ENCODE data around the gene CHRNG.
"Not testable (repeated sequence)": the region's sequence is repeated elsewhere in the genome, so short reads cannot be mapped to it uniquely, and the experiment has no call there.

Gene CHRNG

DNA sequence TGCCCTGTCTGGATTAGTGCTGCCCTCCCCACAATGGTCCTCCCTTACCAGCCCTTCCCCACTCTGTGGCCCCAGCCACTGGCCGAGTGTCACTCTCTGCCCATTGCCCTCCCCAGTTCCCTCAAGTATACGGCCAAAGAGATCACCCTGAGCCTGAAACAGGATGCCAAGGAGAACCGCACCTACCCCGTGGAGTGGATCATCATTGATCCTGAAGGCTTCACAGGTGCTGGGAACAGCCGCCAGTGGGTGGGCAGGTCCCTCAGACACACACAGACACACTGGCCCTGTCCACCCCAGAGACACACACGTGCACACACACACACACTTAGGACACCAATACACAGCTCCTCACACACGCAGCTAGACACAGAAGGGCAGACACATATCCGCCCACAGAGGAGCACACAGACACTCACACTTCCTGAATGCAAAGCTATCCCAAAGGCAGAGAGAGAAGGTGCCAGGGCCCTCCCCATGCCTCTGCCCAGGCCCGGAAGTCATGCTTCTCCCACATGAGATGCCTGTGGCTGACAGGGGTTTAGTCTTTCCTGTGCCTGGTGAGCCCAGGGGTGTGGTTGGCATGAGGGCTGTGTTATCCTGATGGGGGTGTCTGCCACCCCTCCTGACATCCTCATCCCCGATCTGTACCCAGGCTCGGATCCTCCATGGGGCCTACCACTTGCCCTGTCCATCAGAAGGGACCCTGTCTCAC, 10.6 kb upstream of the CHRNG start:
- no peak for DNase-seq

DNA sequence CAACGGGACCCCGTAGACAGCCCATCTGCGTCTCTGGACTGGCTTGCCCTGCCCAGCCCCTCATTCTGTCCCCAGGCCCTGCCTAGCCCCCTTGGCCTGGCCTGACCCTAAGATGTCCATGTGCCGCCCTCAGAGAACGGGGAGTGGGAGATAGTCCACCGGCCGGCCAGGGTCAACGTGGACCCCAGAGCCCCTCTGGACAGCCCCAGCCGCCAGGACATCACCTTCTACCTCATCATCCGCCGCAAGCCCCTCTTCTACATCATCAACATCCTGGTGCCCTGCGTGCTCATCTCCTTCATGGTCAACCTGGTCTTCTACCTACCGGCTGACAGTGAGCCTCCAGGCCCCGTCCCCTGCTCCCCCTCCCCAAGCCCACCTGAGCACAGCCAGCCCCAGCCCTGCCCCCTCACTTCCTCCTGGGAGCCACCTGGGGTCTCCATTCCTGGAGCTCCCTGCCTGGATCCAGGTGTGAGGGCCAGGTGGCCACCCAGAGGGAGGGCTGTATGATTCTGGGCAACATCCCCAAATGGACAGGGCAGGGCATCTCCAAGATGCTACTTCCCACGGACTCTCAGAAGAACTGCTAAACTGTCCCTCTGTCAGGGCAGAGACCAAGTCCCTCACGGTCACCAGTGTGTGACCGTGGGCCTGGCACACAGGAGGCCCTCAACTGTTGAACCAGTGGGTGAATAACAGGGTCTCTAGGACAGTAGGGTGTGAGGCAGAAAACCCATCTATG, 9.5 kb upstream of the CHRNG start:
- DNase-seq: no peak

DNA sequence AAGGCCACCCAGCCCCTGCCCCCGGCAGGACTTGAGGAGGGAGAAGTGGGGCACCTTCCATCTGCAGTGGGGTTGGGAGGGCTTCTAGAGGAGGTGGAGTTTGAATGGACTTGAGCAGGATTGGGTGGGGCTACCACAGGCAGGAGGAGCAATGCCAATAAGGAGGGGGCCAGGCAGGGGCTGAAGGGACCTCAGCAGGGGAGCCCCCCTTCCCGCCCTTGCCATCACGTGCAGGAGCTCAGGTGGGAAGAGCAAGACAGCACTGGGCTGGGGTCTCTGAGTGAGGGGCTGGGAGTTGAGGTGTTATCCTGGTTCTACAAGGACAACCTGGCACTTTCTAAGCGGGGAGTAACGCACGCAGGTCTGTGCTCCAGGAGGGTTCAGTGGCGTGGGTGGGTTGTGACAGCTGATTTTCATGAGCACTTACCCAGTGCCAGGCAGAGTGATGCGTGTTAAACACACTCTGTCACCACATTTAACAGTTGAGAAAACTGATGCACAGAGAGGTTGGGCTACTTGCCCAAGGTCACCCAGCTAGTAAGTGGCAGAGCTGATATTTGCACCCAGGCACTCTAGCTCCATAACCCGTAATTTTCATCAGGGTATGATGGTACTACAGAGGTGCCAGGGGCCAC, 8.7 kb upstream of the CHRNG start:
- no peak for DNase-seq

DNA sequence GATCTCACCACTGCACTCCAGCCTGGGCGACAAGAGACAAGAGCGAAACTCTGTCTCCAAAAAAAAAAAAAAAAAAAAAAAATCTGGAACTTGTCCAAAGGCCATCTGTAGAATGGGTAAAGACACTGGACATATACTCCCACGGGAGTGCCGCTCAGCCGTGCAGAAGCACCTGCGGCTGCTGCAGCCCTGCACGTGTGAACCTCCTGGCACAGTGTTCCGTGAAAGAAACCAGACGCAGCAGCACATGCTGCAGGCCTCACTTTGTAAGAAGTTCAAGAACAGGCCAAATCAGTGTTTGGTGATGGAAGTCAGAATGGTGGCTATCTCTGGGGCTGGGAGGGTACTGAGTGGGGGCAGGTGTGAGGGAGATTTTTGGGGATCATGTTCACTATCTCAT, 7.1 kb upstream of the CHRNG start:
- DNase-seq: no peak

DNA sequence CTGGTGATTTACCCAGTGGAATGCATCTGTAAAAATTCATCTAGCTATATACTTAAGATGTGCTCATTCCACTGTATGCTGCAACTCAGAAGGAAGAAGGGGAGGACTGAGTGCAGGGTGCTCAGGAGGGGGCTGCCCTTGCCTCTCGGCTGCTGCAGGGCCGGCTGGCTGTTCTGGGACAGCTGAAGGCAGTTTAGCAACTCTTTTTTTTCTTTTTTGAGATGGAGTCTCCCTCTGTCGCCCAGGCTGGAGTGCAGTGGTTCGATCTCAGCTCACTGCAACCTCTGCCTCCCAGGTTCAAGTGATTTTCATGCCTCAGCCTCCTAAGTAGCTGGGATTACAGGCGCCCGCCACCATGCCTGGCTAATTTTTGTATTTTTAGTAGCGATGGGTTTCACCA, 6.7 kb upstream of the CHRNG start:
- DNase-seq: not testable (repeated sequence)

DNA sequence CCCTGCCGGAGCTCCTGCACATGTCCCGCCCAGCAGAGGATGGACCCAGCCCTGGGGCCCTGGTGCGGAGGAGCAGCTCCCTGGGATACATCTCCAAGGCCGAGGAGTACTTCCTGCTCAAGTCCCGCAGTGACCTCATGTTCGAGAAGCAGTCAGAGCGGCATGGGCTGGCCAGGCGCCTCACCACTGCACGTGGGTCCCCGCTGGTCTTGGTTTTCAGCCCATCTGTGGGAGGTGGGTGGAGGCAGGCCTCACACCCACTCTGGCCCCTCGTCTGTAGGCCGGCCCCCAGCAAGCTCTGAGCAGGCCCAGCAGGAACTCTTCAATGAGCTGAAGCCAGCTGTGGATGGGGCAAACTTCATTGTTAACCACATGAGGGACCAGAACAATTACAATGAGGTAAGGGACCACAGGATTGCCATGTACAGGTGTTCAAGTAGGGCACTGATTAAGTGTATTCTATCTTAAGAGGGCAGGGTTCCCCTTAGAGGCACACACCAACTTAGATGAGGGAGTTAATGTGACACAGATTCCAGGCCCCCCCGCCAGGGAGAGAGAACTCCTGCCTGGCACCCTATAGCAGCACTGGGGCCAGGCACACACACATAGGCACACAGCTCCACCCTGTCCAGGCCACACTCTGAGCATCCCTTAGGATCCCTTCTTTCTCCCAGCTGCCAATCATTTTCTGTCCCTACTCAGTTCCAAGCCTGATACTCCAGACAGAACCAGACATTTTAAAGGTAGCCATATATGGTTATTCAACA, 5.4 kb upstream of the CHRNG start:
- no peak for DNase-seq

DNA sequence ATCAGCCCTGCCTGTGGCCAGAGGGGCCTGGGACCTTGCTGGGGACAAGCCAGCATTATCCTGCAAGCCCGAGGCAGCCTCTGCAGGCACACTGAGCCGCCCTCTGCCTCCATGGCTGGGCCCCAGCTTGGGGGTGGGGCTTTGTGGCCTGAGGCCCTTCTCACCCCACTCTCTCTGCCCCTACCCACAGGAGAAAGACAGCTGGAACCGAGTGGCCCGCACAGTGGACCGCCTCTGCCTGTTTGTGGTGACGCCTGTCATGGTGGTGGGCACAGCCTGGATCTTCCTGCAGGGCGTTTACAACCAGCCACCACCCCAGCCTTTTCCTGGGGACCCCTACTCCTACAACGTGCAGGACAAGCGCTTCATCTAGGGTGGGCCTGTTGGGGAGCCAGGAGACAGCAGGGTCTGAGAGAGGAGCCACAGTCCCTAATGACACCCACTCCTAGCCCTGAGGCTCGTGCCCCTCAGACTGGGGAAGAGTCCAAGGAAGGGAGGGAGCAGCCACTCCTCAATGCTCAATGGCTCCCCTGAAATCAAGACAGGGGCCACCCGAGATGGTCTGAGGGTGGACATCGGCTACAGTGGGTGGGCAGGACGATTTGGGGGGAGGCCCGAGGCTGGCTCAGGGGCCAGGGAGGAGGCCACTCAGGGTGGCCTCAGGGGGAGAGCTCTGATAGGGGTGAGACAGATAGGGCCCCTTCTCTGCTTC, 4.4 kb upstream of the CHRNG start:
- no peak for DNase-seq

DNA sequence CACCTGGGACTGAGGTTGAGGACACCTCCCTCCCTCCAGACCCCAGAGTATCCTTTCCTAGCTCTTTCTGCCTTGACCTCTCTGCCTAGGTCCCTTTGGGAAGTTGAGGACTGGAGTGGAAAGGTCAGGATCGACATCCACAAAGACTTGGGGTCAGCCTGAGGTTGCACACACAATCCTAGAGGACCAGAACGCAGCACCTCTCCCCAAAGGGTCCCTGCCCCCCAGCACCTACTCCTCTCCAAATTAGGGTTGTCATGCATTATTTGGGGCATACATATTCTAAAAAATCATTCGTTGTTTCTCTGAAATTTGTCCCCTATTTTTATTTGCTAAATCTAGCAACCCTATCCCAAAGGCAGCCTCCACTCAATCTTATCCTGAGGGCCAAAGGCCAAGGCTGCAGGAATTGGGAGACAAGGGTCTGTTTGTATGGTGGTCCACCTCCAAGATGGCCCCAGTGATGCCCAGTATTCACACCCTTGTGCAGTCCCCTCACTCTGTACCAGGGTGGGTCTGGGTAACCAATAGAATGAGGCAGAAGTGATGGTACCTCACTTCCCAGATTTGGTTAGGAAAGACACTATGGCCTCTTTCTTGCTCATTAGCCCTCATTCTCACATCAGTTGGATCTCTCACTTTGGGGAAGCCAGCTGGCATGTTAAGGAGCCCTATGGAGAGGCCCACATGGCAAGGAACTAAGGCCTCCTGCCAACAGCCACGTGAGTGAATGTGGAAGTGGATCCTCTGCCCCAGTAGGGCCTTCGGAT, 3.5 kb upstream of the CHRNG start:
- DNase-seq: no peak

DNA sequence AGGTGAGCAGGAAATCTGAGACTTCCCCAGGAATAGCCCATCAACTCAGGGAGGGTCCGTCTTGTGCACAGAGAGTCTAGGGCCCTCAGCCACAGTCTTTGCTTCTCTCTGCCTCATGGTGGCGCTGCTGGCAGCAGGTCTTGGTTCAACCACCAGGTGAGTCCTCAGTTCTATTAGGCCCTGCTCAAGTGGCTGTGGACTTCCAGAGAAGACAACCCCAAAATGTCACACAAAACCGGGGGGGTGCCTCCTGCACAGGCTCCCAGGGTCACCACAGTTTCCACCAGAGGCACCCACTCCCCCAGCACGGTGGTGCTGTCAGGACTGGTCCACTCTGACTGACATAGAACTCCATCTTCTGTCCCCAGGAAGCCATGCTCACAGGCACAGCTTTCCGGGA, 2.4 kb upstream of the CHRNG start:
- DNase-seq: no peak

DNA sequence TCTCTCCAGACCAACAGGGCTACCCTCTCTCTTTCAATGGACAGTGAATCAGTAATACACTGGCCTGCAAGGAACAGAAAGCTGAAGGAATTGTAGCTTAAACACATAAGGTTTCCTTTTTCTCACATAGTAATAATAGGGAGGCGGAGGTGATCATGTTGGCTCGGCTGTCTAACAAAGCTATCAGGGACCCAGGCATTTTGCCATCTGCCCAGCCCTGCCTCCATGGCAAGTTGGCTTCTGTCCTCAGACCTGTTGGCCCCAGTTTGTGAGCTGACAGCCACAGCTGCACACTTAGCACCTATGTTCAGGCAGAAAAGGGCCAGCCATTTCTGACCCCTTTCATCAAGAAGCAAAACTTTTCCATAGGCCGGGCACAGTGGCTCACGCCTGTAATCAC, 2.0 kb upstream of the CHRNG start:
- no peak for DNase-seq

DNA sequence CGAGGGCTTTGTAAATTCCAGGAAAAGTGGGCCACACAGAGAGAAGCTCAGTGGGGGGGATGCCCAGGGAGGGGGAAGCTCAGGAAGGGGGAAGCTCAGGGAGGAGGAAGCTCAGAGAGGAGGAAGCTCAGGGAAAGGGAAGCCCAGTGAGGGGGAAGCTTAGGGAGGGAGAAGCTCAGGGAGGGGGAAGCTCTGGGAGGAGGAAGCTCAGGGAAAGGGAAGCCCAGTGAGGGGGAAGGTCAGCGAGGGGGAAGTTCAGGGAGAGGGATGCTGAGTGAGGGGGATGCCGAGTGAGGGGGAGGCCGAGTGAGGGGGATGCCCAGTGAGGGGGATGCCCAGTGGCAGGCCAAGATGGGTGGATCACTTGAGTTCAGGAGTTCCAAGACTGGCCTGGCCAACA, 821 bp upstream of the CHRNG start:
- DNase-seq: no peak

DNA sequence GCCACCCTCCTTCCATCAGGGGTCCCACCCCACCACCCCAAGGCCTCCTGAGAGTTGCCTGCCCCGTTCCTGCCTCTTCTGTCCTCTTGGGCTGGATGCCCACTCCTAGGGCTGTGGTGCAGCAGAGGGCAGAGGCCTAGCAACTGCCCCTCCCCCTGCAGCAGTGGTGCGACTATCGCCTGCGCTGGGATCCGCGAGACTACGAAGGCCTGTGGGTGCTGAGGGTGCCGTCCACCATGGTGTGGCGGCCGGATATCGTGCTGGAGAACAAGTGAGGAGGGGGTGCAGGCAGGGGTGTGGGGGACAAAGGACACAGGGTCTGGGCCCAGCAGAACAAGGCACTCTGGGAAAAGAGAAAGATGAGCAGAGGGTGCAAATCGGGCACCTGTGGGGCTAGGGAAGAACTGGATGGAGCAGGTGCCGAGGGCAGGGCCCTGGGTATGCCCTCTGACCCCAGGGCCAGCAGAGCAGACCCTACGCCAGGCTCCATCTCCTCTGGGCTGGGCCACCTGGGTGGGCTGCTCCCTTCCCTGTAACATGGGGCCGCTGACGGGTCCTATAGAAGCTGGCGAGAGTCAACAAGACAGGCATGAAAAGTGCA, 1.0 kb downstream of the CHRNG start:
- DNase-seq: no peak

DNA sequence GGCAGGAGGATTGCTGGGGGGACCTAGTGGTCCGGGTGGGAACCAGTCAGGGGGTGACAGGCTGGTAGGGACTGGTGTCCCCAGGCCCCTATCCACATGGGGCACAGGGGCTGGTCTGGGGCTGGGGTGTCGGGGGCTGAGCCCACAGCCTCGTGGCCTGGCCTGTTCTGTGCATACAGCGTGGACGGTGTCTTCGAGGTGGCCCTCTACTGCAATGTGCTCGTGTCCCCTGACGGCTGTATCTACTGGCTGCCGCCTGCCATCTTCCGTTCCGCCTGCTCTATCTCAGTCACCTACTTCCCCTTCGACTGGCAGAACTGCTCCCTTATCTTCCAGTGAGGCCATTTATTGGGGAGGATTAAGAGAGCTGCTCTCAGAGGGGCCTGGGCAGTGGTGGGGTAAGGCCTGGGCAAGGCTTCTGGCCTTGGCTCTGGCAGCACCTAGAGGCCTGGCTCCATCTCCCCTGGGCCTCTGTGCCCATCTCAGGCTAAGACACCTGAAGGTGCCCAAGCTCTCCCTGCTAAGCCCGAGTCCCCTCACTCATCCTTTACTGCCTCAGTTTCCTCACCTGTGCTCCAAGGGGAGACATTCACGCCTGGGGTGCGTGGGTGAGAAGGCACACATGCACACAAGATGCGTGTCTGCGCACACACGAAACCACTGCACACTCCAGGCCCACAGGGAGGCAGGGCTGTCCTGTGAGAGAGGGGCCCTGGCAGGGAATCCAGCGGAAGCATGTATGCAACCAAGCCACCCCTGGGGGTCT, 1.9 kb downstream of the CHRNG start:
- no peak for DNase-seq

DNA sequence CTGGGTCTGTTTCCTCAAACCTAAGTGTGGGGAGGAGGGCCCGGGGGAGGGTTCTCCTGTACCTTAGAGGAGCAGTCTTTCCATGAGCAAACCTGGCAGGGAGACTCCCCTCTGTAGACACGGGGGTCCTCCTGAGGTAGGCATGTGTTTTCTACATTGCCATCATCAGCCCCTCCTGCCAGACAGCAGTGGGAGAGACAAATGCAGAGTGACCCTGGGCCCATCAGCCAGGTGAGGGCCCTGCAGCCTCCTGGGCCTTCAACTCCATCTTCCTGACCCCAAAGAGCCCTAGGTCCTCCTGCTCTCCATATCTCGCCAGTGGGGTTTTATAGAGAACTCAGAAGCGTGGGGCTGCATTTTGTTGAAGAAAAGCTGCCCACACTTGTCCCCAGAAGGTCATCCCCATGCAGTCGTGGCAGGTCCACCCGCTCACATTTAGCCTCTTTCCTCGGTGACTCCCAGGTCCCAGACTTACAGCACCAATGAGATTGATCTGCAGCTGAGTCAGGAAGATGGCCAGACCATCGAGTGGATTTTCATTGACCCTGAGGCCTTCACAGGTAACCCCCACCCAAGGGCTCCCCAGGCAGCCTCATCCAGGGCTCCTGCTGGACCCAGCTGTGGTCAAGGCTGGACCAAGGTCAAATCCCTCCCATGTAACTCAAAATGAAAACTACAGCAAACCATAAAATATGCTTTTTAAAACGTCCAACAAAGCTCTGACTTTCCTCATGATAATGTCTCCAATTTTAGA, 2.6 kb downstream of the CHRNG start:
- DNase-seq: no peak

DNA sequence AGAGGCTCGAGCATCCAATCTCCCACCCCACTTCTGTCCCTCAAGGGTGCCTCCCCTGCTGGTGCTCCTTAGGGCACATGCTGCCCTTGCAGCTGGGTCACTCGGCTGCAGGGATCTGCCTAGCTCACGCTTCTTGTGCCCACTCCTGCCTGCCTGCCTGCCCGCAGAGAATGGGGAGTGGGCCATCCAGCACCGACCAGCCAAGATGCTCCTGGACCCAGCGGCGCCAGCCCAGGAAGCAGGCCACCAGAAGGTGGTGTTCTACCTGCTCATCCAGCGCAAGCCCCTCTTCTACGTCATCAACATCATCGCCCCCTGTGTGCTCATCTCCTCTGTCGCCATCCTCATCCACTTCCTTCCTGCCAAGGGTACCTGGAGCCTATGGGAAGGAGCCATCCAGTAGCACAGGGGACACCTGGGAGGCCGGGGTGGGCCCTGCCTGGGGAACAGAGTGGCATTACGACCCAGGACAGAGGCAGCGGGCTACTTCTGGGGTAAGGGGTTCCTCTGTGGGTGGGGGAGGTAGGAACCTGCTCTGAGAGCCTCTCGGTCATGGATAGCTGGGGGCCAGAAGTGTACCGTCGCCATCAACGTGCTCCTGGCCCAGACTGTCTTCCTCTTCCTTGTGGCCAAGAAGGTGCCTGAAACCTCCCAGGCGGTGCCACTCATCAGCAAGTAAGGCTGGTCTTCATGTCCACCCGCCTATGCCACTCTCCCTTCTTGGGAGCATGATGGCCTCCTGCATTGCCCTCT, 3.4 kb downstream of the CHRNG start:
- DNase-seq: no peak

DNA sequence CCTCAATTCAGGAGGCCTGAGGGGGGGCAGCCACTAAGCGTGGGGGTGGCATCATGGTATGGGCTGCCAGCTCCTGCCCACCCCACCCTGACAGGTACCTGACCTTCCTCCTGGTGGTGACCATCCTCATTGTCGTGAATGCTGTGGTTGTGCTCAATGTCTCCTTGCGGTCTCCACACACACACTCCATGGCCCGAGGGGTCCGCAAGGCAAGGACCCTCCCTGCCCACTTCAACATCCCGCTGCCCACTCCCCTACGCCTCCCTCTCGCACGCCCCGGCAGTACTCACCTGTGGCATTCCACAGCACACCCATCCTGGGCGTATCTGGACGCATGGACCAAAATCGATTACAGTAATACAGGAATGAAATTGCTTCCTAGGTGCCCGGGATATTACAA, 4.0 kb downstream of the CHRNG start:
- DNase-seq: no peak

DNA sequence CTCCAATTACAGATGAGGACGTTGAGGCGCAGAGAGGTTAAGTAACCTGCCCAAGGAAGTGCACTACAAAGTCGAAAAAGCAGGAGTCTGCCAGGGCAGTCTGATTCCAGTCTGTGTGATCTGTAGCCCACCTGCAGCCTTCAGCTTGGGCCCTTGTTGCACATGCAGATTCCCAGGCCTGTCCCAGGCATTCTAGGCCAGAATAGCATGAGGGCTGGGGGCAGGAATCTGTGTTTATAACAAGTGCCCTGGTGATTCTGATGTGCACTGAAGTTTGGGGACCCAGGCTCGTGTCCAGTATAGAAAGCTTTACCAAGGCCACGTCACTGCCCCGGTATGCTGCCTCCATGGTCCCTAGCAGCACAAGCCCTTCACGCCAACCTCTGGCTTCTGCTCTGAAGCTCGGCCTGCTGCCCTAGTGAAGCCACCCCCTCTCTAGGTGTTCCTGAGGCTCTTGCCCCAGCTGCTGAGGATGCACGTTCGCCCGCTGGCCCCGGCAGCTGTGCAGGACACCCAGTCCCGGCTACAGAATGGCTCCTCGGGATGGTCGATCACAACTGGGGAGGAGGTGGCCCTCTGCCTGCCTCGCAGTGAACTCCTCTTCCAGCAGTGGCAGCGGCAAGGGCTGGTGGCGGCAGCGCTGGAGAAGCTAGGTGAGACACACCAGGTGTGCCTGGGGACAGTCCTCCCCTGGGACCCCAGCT, 4.6 kb downstream of the CHRNG start:
- no peak for DNase-seq

DNA sequence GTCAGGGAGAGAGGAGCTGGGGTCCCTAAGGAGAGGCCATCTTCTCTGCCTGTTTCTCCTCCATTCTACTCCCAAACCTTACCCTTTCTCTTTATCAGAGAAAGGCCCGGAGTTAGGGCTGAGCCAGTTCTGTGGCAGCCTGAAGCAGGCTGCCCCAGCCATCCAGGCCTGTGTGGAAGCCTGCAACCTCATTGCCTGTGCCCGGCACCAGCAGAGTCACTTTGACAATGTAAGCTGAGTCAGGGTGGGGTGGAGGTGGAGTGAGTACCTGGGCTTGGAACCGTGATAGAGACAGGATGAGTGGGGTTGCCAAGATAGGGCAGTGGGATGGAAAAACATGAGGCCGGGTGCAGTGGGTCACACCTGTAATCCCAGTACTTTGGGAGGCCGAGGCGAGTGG, 5.2 kb downstream of the CHRNG start:
- no peak for DNase-seq
